ENCODE data around the gene CEP120.
"Not testable (repeated sequence)": the region's sequence is repeated elsewhere in the genome, so short reads cannot be mapped to it uniquely, and the experiment has no call there.

CEP120 gene

DNA sequence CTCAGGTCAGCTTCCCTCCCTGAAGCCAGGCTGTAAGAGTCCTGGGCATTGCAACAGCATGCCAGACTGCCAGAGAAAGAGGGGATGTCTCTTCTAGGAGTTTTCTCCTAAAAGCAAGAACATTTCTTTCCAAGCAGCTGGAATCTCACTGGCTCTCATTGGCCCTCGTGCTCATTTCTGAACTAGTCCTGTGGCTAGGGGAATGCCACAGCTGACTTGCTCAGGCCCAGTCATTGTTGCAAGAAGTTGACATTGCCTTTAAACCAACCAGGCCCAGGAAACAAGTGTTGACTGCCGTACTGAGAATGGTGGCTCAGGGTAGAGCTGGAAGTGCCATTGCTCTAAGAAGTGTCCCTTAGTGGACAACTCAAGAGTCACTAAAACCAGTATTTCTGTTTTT is 15.0 kb upstream of the CEP120 start:
- peak; percentile 43 to 46 for DNase-seq

DNA sequence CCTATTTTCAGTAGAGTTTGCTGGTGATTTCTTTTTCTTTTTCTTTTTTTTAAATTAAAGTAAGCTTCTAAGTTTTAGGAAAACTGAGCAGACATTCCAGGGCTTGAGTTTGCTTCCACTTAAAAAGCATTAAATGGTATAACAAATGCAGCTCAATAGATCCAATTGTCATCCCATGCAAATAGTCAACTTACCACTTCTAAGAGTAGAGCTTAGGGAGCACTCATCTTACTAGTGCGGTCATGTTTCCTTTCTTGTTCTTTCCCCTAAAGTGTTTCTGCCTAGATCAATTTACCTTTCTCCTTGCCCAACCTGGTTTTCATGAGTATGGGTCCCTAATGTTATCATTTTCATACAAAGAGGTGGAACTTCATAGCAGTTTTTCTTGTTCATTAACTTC is 13.0 kb upstream of the CEP120 start:
- DNase-seq, result no peak

DNA sequence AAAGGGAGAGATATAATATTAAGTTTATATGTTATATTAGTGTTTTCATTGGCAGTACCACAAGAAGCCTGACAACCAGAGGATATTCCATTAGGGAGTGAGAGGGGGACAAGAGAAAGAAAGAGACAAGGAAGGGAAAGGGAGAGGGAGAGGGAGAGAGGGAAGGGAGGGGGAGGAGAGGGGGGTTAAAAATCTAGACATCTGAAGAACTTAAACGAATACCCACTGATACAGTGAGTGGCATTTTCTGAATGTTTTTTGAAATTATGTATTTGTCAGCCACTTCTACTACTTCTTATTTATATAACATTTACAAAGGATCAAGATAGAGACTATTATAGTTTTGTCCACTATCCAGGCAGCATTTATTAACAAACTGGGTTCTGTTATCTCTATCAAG is 11.6 kb upstream of the CEP120 start:
- no peak for DNase-seq

DNA sequence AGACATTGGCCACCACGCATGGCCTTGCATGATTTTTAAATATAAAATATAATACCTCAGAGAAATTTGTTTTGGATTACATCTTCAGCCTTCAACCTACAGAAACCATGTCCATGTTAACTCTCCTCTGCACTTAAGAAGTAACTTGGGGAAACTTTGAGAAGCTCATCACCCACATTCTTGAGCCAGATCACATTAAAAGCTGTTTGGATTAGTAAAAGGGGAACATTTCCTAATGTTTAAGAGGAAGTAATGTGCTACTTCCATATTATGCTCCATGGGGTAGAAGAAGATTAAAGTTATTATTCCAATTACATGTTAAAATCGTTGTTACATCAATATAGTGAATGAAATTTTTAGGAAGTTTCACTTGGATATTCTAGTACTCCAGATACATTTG is 10.4 kb upstream of the CEP120 start:
- no peak for DNase-seq

DNA sequence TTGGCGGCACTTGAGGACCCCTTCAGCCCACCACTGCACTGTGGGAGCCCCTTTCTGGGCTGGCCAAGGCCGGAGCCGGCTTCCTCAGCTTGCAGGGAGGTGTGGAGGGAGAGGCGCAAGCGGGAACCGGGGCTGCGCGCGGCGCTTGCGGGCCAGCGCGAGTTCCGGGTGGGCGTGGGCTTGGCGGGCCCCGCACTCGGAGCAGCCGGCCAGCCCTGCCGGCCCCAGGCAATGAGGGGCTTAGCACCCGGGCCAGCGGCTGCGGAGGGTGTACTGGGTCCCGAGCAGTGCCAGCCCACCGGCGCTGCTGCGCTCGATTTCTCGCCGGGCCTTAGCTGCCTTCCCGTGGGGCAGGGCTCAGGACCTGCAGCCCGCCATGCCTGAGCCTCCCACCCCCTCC is 7.2 kb upstream of the CEP120 start:
- not testable (repeated sequence) for DNase-seq

DNA sequence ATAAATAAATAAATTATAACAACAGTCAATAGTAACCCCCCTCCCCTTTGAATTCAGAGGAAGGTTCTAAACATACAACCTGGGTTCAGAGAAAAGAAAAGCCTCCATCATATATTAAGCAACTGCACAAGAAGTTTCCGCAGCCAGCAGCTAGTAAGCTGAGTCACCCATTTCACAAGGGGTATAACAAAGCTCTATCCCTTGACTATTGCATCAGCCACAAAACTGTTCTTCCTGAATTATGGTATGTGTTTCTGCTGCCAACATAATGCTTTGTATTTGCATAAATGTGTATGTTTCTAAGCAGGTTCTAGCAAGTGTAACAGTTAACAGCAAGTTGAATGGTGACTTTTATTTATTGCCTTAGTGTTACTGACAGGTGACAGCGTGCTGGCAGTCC is 6.8 kb upstream of the CEP120 start:
- DNase-seq, result no peak

DNA sequence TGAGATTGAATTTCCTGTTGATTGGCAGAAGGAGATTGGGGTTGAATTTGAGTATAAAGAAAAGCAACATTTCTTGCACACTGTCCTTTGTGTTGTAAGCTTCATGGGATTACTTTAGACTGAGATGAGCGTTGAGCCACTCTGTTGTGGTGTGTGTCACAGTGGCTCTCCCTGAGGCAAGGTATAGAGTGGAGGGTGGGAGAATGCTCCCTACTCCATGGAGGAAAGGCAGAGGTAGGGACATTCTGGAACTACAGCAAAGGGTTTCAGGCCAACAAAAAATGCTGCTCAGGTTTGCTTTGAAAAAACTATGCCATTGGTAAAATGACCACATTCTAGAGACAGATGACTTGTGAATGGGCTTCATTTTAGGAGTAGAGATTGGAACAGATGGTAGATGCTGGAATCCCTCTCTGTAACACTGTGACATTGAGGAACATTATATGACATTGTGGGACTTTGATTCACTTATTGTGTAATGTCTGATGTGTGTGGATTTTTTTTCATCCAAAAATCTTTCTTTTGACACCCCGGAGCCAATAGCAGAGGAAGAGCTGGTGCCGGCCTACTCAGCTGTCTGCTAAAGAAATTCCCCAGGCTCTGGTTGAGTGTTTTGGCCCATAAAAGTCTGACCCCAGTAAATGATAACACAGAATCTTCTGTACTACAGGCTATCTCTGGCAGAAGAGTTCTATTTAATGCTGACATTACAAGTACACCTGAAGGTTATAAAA is 6.2 kb upstream of the CEP120 start:
- DNase-seq, result no peak

DNA sequence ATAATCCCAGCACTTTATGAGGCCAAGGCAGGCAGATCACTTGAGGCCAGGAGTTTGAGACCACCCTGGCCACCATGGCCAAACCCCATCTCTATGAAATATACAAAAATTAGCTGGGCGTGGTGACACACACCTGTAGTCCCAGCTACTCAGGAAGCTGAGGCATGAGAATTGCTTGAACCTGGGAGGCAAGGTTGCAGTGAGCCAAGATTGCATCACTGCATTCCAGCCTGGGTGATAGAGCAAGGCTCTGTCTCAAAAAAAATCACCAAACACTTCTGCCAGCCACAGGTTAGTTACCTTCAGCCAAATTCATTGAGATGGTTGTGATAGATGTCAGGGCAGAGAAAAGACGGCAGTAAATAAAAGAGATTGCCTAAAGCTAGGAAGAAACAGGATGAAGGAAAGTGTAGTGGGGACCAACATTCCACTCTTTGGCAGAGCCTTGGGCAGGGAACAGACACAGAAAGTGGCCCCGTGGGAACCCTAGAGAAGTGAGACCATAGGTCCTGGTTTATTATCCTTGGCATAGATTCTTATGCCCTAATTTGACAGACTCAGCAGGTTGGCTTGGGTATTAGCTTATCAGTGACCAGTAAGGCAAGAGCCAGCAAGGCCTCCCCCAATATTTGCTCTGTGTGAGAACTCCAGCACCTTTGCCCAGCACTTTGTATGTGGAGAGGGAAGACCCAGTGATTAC is 5.5 kb upstream of the CEP120 start:
- DNase-seq, result no peak

DNA sequence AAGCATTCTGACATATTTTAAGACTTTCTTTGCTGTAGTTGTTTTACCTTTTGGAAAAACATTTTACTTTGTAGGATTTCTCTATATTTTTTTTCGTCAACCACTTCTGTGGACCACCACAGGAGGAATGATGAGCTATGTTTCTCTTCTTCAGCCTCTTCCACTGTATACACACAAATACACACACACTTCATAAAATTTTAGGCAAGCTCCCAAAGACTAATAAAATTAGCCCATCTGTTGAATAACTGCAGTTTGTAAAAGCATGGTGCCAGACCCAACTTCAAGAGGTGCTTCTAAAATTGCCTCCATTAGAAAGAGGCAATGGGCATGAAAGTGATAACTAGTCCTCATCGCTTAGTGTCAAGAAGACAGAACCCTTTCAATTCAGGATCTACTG is 4.1 kb upstream of the CEP120 start:
- no peak for DNase-seq

DNA sequence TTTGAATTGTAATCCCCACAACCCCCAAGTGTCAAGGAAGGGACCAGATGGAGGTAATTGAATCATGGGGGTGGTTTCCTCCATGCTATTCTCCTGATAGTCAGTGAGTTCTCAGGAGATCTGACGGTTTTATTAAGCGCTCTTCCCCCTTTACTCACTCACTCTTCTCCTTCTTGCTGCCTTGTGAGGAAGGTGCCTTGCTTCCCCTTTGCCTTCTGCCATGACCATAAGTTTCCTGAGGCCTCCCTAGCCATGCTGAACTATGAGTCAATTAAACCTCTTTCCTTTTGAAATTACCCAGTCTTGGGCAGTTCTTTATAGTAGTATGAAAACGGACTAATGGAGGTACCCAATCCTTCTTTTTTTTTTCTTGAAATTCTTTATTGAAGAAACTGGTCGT is 2.2 kb upstream of the CEP120 start:
- no peak for DNase-seq

DNA sequence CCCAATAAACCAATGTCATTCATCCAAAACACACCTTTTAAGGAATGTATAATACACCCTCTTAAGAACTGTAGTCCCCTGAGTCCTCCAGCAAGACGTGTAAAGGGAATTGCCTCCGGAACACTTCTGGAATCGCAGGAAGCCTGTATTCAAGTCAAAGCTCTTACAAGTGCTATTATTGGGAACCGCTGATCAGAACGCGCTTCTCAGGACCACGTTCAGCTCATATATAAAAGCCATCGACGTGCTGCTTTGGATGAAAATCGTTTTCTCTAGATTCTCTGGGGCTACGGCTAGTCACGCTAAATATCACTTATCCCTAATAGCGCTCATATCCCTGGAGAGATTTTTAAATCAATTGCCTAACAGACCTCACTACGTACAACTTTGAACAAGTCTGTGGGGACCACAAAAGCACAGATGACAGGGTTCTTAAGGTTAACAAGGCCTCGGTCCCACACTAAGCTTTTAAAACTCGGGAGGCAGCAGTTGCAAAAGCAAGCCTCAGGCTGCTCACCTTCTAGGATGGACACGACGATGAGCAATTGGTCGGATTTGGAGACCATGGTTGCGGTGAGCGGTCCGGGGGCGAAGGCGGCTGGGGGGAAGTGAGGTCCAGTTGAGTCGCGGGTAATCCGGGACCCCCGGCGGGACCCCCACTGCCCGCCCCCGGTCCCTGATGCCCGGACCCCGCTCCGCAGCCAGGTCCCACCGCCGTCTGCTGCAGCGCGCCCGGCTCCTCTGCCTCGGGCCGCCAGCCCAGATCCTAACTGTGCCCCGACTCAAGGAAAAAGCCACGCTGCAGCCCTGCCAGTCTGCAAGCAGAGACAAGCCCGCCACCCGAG is 548 bp downstream of the CEP120 start:
- peak; percentile 51 to 59 for DNase-seq

DNA sequence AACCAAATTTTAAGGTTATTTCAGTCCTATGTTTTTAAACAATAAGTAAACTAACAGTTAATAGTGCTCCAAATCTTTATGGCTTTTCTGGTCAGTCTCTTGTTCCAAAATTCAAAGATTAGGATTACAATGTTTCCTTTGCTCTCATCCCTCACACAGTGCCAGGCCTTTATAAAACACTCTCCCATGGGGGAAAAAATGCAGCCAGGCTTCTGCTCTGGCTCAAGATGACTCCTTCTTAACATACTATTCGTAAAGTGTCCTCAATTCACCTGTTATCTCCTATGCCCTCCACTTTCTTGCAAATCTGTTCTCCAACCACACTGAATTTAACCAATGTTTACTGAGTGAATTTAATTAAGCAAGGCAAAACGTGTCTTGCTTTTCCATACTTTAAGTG is 1.4 kb downstream of the CEP120 start:
- no peak for DNase-seq

DNA sequence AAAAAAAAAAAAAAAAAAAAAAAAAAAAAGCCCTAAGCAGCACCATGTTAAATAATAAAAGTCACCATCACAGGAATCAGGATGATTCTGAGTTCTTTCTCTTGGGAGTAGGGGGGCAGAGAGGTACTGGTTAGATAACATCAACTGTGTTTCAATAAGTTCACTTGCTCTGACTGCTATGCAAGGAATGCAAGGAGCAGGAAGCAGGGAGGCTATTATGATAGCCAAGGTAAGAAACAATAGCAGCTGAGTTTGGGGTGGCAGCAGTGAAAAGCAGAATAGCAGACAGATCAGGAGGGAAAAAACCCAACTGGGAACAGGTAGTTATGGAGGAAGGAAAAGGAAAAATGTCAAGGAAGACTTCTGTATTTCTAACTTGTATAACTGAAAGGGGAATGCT is 8.2 kb downstream of the CEP120 start:
- no peak for DNase-seq

DNA sequence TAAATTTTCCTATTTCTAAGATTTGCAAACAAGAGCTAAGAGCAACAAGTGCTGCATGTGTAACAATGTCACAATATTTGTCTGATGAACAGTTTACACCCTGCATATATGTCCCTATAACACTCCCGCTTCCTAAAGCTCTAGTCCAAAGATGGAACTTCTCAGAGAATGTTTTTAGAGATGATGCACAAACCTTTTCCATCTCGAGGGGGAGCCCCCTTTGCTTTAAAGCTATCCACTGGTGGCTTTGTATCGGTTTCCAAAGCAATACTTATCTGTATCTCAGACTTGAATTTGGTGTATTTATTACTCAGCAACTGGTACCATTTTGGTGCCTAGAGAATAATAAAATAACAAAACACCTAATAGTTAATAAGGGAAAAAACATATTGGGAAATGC is 11.0 kb downstream of the CEP120 start:
- no peak for DNase-seq

DNA sequence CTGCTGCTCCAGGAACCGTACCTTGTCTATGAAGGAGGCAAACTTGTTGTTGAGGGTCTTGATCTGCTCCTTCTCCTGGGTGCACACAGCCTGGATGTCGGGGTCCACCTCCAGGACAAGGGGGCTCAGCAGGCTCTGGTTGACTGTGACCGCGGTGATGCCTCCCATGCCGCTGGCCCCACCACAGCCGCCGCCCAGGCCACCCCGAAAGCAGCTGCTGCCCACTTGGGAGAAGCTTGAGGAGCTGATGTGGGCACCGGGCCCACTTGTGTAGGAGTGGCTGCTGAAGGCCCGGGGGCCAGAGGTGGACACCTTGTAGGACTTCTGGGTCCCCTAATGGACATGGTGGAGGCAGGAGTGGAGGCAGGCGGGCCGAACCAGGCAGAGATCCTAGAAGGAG is 21.2 kb downstream of the CEP120 start:
- not testable (repeated sequence) for DNase-seq

DNA sequence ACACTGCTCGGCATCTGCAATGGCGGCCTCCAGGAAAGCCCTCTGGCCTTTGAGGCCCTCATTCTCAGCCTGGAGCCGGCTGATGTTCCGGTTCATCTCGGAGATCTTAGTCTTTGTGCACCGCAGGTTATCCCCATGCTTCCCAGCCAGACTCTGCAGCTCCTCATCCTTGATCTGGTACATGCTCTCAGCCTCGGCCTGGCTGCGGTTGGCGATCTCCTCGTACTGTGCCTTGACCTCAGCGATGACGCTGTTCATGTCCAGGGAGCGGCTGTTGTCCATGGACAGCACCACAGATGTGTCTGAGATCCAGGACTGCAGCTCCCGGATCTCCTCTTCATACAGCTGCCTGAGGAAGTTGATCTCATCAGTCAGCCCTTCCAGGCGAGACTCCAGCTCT is 21.9 kb downstream of the CEP120 start:
- no peak for DNase-seq

DNA sequence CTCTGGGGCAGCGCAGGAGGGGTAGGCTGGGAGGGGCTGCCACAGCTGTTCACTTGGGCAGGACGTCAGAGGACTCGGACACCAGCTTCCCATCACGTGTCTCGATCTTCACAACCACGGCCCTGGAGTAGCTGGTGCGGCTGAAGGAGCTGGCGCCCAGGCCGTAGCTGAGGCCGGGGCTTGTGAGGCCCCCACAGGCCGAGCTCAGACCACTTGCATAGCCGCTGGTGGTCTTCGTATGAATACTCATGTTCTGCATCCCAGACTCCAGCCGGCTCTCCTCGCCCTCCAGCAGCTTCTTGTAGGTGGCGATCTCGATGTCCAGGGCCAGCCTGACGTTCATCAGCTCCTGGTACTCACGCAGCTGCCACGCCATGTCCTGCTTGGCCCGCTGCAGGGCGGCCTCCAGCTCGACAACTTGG is 22.3 kb downstream of the CEP120 start:
- DNase-seq, result not testable (repeated sequence)

DNA sequence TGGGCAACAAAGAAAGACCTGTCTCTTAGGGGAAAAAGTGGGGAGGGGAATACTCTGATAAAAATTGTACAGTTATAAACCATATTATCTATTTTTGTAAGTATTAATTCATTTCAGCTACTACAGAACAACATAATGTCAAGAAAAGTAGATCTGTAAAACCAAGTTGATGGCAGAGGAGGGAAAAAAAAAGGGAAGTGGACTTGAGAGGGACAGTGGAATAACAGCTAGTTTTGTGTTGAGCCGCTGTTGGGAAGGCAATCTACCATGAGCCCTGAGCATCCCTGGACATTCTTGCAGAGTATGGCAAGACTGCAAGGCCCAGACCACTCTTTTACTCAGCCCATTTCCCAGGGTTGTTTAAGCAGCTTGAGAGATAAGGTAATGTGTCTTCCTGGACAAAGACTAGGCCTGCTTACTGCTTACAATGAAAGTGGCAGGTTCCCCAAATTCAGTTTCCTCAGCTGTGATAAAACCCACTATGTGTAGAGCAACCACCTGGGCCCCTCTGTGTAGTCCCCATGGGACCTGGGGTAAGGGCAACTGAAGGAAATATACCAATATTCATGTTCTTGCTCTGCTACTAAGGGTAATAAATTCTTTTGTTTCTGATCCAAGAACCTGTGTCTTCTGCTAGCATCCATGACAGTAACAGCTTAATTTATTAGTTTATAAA is 25.0 kb downstream of the CEP120 start:
- no peak for DNase-seq

DNA sequence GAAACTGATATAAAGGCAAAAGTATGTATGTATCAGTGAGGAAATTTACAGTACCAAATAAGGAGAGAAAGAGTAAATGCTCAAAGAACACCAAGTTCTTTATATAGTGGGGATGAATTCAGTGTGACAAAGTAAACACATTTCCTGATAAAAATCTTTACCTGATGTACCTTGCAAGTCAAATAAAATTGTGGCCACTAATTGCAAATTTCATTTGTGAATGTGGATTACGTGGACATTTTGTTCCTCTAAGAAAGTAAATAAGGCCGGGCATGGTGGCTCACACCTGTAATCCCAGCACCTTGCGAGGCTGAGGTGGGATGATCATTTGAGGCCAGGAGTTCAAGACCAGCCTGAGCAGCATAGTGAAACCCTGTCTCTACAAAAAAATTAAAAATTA is 25.7 kb downstream of the CEP120 start:
- DNase-seq, result no peak

DNA sequence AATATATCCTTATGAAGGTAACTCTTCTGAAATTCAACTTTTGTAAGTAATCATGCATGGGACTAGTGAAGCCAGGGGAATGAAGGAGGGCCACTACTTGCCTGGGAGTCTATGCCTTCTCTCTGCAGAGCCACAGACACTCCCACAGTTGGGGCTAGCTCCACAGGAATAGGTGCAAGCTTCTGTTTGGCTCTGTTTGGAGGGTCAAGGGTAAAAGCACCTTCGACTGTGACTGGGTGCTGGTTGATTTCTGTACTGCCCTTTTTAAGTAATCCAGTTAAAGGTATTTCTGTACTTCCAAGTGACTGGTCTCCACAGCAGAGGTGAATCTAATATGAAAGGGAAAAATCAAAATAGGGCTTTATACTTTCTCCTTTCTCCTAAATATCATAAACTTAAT is 32.2 kb downstream of the CEP120 start:
- DNase-seq, result no peak

DNA sequence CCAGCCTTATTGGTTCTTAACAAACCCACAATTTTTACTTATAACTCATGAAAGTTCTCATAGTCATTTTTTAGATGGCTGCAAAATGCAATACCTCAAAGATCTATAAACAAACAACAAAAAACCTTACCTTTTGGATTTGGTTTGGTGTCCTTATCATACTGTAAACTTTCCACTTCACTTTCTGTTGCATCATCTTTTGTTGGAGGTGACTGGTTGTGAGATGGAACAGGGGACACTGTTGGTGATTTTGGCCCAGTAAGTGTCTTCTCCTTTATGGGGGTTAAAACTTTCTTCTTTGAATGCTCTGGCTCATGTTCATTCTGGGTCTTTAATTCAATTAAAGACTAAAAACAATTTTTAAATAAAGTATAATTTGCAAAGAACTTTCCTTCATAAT is 33.4 kb downstream of the CEP120 start:
- no peak for DNase-seq

DNA sequence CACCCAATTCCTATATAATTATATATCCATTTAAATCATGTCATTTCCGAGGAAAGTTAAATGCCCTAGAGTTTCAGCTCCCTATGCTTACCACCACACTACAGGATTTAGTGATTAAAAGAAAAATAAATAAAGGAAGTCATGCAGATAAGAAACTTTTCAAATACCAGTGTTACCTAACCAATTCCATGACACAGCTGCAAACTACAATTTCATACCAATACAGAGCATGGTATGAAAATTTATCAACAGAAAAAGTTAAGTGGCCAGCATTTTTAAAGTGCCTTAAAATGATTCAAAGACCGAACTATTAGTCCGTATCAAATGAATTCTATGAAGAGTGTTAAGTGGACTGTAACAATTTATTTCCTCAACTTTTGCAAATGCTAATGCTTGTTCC is 35.9 kb downstream of the CEP120 start:
- DNase-seq, result no peak

DNA sequence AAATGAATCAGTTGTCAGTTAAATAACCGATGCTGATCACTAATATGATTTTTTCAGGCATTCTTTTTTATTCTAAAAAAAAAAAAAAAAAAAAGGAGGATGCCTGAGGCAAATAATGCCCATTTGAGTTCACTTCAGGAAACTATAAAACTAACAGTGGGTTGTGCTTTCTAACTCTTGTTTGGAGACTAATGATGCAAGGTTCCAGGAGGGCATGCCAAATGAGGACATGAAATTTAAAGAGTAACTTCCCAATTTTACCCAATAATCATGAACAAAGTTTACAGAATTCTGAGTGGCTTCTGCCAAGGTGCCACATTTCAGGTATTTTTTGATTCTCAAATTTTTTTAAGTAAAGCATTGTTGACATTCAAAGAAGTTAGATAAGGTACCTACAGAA is 41.0 kb downstream of the CEP120 start:
- no peak for DNase-seq

All from activated T-cell treated with anti-CD3 and anti-CD28 coated beads, Interleukin-2, amount 50 U/mL, for 48 hours (primary cell).